GM20000 (cell line): ENCODE data around the gene GORASP2.

ENCODE experiments used
- DNase-seq: peaks from one replicate; pipeline ENCODE4 v3.0.0; 2012; ENCODE audit warnings: low spot score
- TF ChIP-seq, protein P1 (sequence below): IDR thresholded peaks from 2 replicates; pipeline ENCODE4 v1.5.1; 2012; ENCODE audit warnings: mild to moderate bottlenecking, control low read depth; ENCODE audit errors: extremely low read depth, missing control alignments

GORASP2 gene

DNA sequence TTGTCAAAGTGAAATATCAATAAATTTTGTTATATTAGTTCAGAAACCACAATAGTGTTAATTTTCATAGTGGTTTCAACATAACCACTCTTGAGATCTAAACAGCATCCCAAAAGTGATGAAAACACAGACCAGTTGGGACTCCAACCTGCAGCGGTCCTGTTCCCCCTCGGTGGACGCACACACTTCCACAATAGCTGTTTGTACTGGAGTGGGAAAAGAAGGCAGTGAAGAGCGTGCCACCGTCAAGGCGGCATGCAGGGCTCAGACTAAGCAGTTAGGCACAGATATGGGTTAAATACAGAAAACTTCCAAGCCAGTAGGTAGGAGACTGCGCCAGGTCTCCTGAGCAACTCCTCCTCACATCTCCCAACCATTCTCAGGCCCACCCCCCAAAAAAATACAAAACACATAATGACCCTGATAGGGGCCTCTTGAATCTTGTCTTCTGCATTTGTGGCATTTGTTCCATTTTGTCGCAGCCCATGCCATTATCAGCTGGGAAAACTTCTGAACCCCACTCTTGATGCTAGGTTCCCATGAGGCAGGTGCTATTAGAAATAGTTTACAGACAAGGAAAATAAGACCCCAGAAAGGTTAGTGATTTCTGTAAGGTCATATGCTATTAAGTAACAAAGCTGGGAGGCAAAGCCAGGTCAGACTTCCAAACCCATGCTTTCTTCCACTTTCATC, 57.7 kb downstream of the GORASP2 start:
- DNase-seq = no peak

GRCh38 chr2:170991398-170992182, 62.5 kb downstream of the GORASP2 start:
- no peak for DNase-seq
- TF ChIP-seq, protein P1, sequence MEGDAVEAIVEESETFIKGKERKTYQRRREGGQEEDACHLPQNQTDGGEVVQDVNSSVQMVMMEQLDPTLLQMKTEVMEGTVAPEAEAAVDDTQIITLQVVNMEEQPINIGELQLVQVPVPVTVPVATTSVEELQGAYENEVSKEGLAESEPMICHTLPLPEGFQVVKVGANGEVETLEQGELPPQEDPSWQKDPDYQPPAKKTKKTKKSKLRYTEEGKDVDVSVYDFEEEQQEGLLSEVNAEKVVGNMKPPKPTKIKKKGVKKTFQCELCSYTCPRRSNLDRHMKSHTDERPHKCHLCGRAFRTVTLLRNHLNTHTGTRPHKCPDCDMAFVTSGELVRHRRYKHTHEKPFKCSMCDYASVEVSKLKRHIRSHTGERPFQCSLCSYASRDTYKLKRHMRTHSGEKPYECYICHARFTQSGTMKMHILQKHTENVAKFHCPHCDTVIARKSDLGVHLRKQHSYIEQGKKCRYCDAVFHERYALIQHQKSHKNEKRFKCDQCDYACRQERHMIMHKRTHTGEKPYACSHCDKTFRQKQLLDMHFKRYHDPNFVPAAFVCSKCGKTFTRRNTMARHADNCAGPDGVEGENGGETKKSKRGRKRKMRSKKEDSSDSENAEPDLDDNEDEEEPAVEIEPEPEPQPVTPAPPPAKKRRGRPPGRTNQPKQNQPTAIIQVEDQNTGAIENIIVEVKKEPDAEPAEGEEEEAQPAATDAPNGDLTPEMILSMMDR = no peak

More for the DNA sequence above, 57.7 kb downstream of the GORASP2 start:
- TF ChIP-seq, protein P1 = no peak

DNA sequence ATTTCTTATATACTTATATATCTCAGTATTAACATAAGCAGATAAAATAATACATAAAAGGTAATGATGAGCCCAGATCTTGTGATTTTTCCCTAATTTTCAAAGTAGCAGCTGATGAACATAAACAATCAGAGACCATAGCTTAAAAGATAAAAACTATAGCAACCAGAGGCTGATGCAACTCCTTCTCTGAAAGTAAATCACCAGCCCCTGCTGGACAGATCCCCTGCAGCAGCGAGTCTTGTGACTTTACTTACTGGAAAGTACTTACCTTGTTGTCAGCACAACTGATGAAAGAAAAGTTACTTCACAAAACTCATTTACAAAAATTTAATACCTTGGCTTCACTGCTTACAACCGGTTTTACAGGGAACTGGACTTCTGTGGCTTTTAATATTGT, 67.3 kb downstream of the GORASP2 start:
- no peak for DNase-seq
- TF ChIP-seq, protein P1 = no peak

- no peak for DNase-seq
- TF ChIP-seq, protein P1 = no peak
Observed at GRCh38 chr2:170997893-170998597, 69.0 kb downstream of the GORASP2 start.

DNA sequence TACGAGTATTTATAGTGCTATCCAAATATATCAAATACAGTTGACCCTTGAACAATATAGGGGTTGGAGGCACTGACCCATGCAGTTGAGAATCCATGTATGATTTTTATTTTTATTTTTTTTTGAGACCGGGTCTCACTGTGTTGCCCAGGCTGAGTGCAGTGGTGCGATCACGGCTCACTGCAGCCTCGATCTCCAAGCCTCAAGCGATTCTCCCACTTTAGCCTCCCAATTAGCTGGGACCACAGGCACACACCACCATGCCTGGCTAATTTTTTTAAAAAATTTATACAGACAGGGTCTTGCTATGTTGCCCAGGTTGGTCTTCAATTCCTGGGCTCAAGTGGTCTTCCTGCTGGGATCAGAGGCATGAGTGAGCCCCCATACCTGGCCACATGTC, 70.6 kb downstream of the GORASP2 start:
- no peak for DNase-seq
- TF ChIP-seq, protein P1 = no peak

DNA sequence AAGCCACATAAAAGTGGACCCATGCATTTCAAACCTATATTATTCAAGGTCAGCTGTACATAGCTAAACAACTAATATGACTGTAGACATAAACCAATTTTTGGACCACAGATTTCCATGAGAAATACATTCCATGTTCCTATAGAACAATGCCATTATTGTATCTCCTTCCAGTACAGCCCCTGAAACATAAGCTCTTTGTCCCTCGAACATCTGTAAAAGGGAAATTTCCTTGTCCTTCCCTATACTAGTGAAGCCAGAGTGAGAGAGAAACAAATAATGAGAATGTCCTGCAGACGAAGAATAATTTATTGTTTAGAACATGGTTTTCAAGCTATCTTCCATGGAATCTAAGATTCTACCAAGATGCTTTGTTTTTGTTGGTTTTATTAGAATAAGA, 75.3 kb downstream of the GORASP2 start:
- TF ChIP-seq, protein P1 = no peak
- no peak for DNase-seq

DNA sequence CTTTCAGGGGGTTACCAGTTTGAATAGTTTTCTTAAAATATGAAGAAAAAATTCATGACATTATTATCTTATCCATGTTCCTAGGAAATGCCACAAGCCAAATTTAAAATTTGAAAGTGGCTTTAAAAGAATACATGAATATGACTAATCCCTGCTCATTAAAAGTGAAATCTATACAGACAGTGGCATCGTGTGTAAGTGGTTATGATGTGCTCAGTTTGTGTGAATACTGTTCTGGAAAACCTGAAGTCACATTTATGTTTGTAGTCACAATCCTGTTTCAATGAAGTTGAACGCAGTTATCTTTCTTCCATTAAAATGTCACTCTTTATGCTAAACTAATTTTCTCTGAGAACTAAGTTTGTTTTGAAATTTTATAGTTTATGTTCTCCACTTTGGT, 75.8 kb downstream of the GORASP2 start:
- TF ChIP-seq, protein P1 = no peak
- no peak for DNase-seq
